Breast epithelium (tissue), 4 donors: ENCODE data around the gene CD44. TPM values are rescaled to one million over a fixed set of nuclear protein-coding genes. Genes with fewer than 3 reads are reported as not detected.

Experiments
- DNase-seq, 2 donors: peaks; one replicate each; pipeline ENCODE4 v3.0.0-alpha.2; 2019; ENCODE audit warnings: low spot score in 2 of 2
- H3K27ac ChIP-seq, 2 donors: fragments of 200-600 bp; sonication (generic) in 1 of 2; one replicate each; pipeline ENCODE4 v1.5.1; 2016 to 2019; ENCODE audit warnings: mild to moderate bottlenecking in 1 of 2
- H3K27me3 ChIP-seq, 2 donors: fragments of 200-600 bp; sonication (generic) in 1 of 2; one replicate each; pipeline versions ENCODE4 v1.5.1 to v1.6.0; 2017 to 2019; ENCODE audit warnings: control low read depth in 1 of 2, mild to moderate bottlenecking in 1 of 2
- H3K36me3 ChIP-seq: fragments of 200-600 bp; one replicate; pipeline ENCODE4 v1.5.1; 2019
- H3K4me1 ChIP-seq, 2 donors: fragments of 200-600 bp; sonication (generic); one replicate each; pipeline ENCODE4 v1.5.1; 2016 to 2019; ENCODE audit warnings: control low read depth in 1 of 2
- H3K4me3 ChIP-seq, 3 donors: fragments of 200-600 bp; sonication (generic); 1 replicate in 2 of 3; 2 replicates in 1 of 3; pipeline ENCODE4 v1.5.1; 2016 to 2019; ENCODE audit warnings: mild to moderate bottlenecking in 3 of 3, moderate library complexity in 2 of 3
- H3K9me3 ChIP-seq, 2 donors: fragments of 200-600 bp; sonication (generic) in 1 of 2; one replicate each; pipeline ENCODE4 v1.5.1; 2016 to 2019; ENCODE audit warnings: control low read depth in 1 of 2
- POLR2A ChIP-seq: fragments of 450-650 bp; IDR thresholded peaks from one replicate; pipeline ENCODE4 v1.6.1; 2016; ENCODE audit warnings: antibody characterized with exemption, mild to moderate bottlenecking, moderate library complexity
- POLR2AphosphoS5 ChIP-seq, 3 donors: sonication (generic); formaldehyde crosslinking; IDR thresholded peaks; one replicate each; pipeline ENCODE4 v1.6.1; 2017; ENCODE audit warnings: antibody characterized with exemption in 3 of 3
- intact Hi-C: fragments of 100-400 bp; cut with DNase I; formaldehyde crosslinking; loops from one replicate; pipeline ENCODE4 v1.15.1; 2023; ENCODE audit warnings: low total_unique reads
- total RNA-seq, 3 donors: library from RNA; depleted of rRNA; stranded (reverse); fragments of >200 nt; gene quantifications; one replicate each; pipeline ENCODE4 v1.1.0, GENCODE V29; 2016
- TF ChIP-seq, protein P1 (sequence below), 3 donors: fragments of 450-650 bp; IDR thresholded peaks; one replicate each; pipeline ENCODE4 v1.5.1; 2016 to 2017; ENCODE audit warnings: antibody characterized with exemption in 3 of 3, mild to moderate bottlenecking in 3 of 3, moderate library complexity in 3 of 3

Gene CD44
- total RNA-seq, 3 donors from 2014 or later: 255 to 348 (median 269) TPM

DNA sequence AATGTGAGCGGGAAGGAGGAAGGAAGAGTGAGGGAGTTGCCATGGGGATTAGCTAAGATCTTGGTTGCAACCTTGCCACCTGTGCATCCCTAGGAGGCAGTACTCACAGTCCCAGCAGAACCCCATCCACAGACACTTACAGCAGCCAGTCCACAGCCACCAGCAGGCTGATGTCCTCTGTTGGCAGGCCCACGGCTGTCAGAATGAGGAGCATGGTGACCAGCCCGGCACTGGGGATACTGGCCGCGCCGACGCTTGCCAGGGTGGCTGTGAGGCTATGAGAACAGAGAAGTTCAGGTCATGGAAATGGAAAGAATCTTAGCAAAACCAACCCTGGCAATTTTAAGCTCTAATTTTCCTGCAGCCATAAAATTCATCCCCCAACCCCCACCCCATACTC lies 141.8 kb downstream of the CD44 start:
- Histone ChIP-seq H3K27me3 (no peaks in the 10 kb centered on the region), H3K27ac (peak overlapping the region; percentile 6 to 66), H3K36me3 (no peaks in the 10 kb centered on the region), H3K4me1 (no peaks in the 10 kb centered on the region), H3K4me3 (no peak overlapping the region), H3K9me3 (no peaks in the 10 kb centered on the region)
- TF ChIP-seq, protein P1, sequence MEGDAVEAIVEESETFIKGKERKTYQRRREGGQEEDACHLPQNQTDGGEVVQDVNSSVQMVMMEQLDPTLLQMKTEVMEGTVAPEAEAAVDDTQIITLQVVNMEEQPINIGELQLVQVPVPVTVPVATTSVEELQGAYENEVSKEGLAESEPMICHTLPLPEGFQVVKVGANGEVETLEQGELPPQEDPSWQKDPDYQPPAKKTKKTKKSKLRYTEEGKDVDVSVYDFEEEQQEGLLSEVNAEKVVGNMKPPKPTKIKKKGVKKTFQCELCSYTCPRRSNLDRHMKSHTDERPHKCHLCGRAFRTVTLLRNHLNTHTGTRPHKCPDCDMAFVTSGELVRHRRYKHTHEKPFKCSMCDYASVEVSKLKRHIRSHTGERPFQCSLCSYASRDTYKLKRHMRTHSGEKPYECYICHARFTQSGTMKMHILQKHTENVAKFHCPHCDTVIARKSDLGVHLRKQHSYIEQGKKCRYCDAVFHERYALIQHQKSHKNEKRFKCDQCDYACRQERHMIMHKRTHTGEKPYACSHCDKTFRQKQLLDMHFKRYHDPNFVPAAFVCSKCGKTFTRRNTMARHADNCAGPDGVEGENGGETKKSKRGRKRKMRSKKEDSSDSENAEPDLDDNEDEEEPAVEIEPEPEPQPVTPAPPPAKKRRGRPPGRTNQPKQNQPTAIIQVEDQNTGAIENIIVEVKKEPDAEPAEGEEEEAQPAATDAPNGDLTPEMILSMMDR (IDR thresholded peaks at IDR 0.05): no peak
- TF ChIP-seq POLR2A (no peak), POLR2AphosphoS5 (IDR thresholded peaks at IDR 0.05) (no peak)
- intact Hi-C loops: no loop called here
- DNase-seq: no peak

DNA sequence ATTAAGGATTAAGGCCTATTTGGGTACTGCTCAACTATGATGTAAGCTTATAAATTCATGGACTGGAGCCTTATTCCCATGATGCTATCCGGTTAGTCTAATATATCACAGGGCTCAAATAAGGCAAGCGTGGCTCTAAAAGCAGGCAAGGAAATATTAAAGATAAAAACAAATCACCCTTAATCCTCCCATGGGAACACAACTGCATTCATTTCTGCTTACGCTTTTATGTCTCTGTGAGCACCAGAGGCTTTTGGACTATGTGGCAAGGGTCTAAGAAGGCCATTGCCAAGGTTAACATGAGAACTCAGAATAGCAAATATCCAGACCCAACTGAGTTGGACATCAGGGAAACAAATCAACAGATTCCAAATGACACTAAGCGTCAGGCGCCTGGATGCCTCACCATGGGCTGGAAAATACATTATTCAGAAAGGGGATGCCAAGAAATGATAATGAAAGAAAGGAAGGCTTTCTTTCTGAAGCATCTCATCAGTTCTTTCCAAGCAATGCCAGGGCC lies 142.3 kb downstream of the CD44 start:
- DNase-seq: no peak
- intact Hi-C loops: no loop called here
- H3K4me1 ChIP-seq: no peaks in the 10 kb centered on the region
- TF ChIP-seq POLR2A (no peak), POLR2AphosphoS5 (IDR thresholded peaks at IDR 0.05) (no peak)
- TF ChIP-seq, protein P1 (IDR thresholded peaks at IDR 0.05): no peak
- H3K27me3 ChIP-seq: no peaks in the 10 kb centered on the region
- H3K36me3 ChIP-seq: no peaks in the 10 kb centered on the region
- no peak overlapping the region for H3K4me3 ChIP-seq
- no peaks in the 10 kb centered on the region for H3K9me3 ChIP-seq
- peak overlapping the region; percentile 25 to 66 for H3K27ac ChIP-seq

Other genes with a start within 250 kb of the CD44 start
- 10 to 100 TPM; 27.7 to 46.4 (median 29.8) TPM for gene APIP, start 222.8 kb upstream of the CD44 start, total RNA-seq
- gene PDHX, start 222.6 kb upstream of the CD44 start, total RNA-seq: 10 to 100 TPM; 32.1 to 42.7 (median 41.6) TPM